GM19328 (cell line): Measurements from ENCODE around the gene TUBGCP2.
"Not testable (repeated sequence)": the region's sequence is repeated elsewhere in the genome, so short reads cannot be mapped to it uniquely, and the experiment has no call there.

Source experiments
- ATAC-seq: cut with Tn5 transposase; IDR thresholded peaks from one replicate; pipeline ENCODE4 v1.9.1; 2021; ENCODE audit warnings: mild to moderate bottlenecking, moderate library complexity; ENCODE audit not compliant: unreplicated experiment

The TUBGCP2 gene

DNA sequence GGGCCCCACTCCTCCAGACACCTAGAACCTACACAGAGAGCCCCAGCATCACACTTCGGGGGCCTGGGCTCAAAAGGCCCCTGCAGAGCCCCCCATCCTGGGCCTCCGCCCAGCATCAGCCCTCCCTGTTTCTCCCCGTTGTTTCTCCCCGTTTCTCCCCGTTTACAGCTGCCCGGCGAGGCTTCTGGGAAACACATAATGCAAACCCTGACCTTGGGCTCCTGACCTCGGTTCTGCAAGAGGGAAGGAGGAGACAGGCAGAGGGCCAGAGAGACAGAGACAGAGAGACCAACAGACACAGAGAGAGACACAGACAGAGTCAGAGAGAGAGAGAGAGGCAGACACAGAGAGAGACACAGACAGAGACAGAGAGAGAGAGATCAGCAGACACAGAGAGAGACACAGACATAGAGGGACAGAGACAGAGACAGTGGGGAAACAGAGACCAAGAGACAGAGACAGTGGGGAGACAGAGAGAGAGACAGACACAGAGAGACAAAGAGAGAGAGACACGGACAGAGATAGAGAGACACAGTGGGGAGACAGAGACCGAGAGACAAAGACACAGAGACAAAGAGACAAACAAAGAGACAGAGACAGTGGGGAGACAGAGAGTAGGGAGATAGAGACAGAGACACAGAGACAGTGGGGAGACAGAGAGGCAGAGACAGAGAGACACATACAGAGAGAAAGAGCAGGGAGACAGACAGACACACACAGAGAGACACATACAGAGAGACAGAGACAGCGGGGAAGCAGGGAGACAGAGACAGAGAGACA lies 58.5 kb downstream of the TUBGCP2 start:
- ATAC-seq: no peak

DNA sequence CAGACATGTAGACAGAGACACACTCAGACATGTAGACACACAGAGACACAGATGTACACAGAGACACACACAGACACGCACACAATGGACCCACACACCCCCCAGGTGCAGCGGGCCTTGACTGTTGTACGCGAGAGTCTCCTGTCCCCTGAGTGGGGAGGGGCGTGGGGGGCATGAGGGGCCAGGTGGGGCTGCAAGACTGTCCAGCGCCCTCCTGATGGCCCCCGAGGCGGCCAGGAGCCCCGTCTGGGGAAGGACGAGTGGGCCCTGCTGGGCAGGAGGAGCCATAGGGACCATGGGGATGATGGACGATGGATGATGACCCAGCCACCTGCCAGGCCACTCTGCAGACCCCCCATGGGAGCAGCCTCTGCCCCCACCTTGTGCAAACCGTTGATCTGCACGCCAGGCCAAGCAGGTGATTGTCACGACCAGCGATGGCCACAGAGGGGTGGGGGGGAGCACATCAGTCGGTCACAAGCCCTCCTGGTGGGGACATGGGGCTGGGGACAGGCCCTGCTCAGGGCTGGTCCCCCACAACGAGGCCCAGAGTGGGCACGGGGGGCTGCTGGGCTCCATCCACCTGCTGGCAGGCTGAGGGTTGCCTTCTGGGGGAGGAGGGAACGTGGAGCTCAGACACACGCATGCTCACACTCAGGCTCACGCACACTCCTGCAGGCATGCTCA lies 59.4 kb downstream of the TUBGCP2 start:
- ATAC-seq: no peak

DNA sequence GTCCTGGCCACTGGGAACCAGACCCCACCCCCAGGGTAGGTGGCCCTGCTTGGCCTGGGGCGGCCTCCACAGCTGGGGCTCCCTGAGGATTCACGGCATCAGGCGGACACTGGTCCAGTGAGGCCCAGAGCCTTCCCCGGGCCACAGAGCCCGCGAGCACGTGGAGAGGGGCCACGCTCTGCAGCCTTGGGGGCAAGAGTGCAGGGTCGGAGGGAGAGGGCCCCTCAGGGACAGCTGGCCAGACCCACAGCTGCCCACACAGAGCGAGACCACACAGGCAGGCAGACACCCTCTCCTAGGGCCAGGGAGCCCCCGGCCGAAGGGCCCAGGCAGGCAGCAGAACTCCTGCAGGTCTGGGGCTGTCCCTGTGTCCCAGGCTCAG lies 60.3 kb downstream of the TUBGCP2 start:
- no peak for ATAC-seq

DNA sequence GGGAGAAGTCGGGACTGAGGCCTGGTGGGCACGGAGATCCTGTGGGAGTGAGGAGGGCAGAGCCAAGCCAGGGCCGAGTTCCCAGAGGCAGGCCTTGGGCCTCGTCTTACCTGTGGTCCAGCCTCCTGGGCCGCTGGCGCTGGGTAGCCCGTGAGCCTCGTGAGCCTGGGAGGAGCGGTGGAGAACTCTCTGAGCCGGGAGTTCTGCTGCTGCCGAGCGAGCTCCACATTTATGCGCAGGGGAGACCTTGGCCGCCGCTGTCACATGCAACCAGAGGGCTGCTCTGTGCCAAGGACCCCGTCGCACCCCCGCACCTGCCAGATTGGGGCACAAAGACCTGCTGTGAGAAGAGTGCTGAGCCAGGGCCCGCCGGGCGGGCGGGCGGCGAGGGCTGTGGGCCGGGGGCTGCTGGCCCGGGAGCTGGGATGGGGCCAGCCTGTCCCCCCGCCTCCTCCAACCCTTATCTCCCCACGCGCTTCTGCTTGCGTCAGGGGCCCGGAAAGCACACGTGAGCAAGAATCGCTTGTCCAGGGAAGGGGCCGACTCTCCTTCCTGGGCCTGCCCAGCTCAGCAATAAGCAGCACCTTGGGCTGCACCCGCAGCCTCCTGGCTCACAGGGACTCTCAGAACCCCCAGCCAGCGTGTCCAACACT lies 60.9 kb downstream of the TUBGCP2 start:
- ATAC-seq: no peak

DNA sequence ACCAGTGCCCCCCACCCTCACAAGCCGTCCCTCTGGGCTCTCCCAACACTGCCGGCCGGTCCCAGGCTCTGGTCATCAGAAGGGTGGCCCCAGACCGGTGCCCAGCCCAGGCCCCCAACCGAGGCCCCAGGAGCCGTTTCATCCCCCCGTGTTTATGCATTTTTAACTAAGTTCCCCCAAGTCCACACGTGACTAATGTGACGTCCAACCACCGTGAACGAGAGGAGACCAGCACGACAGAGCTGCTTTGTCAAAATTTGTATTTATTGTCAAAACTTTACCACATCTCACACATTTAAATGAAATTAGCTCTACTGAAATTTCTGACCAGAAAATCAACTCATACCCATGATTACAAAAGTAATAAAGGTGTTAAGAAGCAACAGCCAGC lies 62.4 kb downstream of the TUBGCP2 start:
- ATAC-seq: no peak

DNA sequence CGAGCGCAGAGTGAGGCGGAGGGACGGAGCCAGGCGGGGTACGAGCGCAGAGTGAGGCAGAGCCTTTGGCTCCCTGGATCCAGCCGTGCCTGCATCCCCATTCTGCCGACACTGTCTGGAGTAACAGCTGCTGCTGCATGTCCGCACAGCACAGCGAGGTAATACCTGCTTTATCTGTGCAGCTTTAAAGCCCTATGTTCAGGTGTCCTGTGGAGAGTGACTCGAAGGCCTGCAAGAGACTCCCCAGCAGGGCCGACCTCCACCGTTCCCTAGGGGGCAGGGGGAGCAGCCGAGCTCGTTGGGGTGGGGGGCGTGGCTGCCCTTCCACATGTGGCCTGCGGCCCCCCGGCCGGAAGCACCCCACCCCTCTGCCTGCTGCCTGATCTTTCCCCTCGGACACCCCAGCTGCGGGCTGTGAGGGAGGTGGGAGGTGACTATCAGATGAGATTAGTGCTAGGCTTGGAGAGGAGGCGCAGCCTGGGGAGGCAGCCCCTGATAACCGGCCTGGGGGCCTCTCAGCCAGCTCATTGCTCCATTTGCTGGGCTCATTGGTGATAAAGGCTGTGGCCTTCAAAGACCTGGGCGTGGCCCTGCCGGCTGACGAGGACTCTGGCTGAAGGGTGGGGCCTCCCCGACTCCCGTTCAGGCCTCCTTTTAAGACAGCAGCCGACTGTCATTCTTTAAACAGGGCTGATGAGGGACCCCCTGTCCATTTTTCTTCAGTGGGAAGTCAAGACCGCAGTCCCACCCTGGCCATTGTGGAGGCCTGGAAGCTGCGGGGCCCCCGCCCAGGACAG lies 63.0 kb downstream of the TUBGCP2 start:
- no peak for ATAC-seq

DNA sequence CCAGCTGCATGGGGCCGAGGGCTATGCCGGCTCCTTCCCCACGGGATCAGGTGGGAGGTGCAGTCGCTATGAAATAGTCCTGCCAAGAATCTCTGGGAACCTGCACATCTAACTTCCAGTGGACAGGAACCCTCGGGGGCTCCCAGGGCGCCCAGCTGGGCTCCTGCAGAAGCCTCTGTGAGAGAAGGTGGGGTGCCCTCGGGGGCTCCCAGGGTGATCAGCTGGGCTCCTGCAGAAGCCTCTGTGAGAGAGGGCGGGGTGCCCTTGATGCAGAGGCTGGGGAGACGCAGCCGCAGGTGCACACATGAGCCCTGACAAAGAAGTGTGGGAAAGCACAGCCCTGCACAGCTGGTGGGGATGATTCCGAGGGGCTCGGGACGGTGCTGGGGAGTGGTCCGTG lies 65.1 kb downstream of the TUBGCP2 start:
- ATAC-seq: no peak

DNA sequence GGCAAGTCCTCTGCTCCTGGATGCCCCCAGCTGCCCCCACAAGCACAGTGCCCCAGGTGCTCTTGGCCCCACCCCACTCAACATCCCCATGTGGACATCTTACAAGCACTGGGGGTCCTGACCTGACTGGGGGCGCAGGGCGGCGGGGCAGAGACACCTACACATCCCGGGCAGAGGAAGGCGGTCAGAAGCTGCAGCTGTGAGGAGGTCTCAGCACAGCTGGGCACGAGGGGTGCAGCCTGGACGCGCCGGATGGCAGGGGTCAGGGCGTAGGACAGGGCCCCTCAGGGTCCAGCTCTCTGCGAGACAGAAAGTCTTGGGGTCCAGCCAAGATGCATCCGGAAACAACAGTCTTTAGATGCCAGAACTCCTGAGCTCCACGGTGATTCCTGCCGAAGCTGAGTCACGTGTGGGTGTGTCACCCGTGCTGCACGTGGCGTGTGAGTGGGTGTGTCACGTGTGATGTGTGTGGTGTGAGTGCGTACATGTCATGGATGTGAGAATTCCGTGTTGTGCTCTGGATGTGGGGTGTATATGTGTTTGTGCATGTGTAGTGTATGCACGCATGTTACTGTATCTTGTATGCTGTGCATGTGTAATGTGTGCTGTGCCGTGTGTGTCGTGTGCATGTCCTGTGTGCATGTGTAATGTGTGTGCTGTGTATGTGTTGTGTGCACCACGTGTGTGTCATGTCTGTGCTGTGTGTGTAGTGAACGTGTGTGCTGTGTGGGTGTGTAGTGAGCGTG lies 65.9 kb downstream of the TUBGCP2 start:
- ATAC-seq: no peak

DNA sequence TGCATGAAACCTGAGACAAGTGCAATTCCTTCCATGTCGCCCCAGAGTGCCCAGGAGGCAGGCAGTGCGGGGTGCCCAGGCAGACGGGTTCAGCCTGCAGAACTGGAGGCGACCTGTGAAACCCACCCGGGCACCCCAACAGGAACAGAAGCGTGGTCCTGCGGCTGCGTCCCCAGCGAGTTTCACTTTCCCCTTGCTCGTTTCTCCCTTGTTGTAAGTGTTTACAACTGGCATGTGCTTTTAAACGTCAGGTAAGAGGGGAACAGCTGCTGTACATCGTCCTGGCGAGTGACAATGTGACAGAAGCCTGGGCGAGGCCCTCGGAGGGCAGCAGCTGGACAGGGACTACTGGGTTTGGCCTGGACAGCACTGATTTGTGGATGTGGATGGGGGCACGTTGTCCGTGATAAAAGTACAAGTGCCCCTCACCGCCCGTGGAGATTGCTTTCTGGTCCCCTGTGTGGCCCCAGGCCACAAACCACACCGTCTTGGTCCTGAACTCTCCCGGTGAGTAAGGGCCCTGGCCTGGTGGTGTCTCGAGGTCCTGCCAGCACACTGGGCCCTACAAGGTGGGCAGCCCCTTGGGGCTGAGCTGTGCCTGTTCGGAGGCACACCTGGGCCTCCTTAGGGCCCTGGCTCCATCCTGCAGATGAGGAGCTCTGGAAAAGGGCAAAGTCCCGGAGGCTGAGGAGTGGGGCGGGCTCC lies 67.0 kb downstream of the TUBGCP2 start:
- no peak for ATAC-seq

DNA sequence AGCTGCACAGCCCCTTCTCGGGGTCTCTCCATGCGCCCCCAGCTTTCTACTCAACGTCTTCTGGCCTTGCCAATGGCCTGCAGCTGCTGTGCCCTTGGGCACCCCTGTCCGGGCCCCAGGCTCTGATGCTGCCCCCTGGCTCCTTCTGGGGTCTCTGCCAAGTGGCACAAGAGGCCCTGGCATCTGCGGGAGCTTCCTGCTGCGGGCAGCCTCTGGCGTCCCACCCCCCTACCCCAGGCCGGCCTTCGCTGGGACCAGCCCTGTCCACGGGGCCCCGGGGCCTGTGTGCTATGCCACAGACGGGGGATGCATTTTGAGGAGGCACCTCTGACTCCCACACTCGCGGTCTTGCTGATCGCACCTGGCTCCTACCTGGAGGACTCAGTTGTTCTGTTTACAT lies 68.7 kb downstream of the TUBGCP2 start:
- no peak for ATAC-seq

DNA sequence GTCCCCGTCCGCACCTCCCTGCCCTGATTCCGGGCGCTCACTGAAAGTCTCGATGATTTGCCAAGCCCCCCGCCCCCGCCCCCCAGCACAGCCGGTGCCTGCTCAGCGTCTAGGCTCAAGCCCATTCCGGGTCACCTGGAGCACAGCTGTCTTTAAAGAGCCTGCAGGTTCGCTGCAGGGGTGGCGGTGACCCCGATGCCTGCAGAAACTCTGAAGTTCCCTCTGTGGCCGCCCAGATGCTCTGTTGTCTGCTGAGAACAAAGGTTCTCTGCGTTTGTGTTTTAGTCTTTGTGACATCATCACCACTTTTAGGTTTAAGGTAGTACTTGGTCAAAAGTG lies 70.2 kb downstream of the TUBGCP2 start:
- ATAC-seq: no peak

DNA sequence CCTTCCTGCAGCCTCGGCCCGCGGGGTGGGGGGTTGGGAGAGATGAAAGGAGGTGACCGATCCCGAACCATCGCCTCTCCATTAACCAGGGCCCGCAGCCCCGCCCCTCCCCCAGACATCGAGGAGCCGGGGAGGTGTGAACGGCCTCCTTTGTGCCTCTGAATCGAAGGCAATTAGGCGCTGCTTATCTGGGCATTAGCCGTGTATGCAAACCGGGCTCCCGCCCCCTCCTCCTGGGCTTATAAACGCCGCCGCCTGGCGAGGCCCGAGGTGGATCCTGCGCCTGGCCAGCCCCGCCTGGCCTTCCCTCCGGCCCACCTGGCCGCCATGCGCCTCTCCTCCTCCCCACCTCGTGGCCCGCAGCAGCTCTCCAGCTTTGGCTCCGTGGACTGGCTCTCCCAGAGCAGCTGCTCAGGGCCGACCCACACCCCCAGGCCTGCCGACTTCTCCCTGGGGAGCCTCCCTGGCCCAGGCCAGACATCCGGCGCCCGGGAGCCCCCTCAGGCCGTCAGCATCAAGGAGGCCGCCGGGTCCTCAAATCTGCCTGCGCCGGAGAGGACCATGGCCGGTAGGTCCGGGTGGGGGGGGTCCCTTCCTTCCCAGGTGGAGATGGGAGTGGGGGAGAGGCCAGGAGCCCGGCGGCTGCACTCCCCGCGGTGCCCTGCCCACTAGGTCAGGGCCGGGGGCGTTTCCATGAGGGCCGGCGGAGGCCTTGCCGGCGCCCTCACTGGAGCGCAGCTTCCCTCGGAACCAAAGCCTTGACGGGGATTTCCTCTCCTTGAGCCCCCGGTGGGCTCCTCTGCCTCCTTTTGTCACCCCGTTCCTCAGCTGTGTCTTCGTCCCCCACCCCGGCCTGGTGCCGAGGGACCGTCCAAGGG lies 70.8 kb downstream of the TUBGCP2 start, which contains the start of gene VENTX:
Gene VENTX (plus strand): TSS at position 268 of the 878 bp plus-strand sequence. CDS start 60 bp downstream, at position 328.
- ATAC-seq: no peak

DNA sequence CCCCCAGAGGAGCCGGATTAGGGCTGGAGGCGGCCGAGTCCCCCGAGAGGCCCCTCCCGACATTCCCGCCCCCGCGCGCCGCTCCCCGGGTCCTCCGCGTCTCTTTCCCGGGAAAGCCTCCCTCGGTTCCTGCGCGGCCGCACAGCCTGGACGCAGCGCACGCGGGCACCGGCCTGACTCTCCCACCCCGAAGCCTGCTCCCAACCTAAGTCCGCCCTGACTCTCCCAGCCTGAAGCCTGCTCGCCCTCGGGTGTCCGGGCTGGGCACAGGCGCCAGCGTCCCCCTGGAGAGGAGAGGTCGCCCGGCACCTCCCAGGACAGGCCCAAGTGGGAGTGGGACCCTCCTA lies 71.5 kb downstream of the TUBGCP2 start:
- no peak for ATAC-seq

DNA sequence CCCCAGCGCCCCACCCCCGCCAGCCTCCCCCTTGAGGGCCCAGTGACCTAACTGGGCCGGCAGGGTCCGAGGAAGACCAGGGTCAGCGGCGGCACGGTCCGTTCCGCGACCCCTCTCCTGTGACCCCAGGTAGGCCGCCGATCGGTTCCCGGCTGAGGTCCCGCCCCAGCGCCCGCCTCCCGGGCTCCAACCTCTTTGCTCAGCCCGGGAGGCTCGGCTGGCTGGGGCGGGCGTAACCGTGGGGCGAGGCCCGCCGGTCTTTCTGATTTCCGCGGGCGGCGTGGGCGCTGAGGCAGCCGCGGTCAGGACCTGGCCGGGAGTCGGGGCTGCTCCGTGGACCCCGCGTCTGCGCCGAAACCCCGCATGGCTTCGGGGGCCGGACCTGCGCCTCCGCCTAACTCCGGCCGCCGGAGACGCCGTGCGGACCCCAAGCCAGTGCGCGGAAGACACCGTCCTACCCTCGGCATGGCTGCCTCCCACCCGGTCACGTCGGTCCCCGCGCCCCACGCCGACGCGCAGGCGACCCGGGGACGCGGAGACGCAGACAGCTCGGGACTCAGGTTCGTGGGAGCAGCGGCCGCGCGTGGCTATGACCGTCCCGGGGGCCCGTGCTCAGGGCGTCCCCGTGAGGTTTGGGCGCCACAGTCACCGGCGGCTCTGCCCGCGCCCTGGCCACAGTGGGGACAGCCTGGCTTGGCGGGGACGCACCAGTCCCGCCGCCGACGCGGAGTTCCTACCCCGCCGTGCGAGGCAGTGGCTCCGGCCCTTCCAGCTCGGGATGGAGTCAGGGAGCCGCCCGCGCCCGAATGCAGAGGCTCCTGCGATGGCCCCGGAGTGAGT lies 72.1 kb downstream of the TUBGCP2 start:
- no peak for ATAC-seq

DNA sequence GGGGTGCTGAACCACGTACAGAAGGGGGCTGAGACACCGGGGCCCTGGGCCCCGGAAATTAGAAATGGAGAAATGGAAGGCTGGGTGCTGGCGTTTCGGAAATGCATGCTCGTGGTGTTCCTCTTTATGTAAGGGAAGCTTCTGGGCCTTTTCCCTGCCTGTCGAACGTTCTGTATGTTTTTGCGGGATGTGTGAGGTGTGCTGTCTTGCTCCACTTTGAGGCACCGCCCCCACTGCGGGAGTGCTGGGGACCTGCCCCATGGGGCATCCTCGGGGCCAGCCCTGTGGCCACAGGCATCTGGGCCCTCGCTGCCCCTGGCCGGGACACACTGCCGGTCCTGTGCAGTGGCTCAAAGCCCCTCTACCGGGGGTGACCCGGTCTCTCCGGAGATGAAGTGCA lies 72.7 kb downstream of the TUBGCP2 start:
- ATAC-seq: no peak

DNA sequence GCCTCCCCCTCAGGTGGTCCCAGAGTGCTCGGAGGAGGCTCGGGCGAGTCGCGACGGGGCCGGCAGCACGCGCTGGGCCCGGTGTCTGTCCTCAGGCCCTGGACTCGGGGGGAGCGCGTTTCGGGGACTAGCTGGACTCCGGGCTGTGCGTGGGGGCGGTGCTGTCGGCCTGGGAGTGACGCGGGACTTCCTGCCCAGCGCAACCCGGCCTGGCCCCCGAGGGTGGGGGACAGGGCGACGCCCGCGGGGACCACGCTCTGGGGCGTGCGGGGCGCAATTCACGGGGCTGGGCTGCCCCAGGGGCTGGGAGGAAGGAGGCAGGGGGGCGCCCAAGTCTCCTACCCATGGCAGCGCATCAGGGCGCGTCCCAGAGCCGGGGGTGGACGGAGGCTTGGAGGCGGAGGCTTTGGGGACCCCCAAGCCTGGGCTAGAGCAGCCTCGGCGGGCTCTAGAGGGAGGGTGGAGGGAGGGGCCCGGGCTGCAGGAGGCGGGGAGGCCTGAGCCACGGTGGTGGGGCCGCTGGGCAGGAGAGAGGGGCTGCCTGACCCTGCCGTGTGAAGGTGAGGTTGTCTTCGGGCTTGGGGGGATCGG lies 73.3 kb downstream of the TUBGCP2 start:
- ATAC-seq: no peak

DNA sequence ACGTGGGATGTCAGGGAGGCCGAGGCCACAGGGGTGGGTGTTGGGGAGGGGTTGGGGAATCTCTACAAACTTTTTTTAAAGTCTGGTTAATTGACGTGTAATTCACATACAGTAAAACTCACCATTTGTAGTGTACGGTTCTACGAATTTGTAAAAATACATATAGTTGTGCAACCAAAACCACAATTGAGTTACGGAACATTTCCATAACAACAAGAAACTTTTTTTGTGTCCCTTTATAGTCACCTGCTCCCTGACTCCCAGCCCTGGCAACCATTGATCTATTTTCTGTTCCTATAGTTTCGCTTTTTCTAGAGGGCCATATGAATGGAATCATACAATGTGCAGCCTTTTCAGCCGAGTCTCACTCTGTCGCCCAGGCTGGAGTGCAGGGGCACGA lies 73.9 kb downstream of the TUBGCP2 start:
- not testable (repeated sequence) for ATAC-seq
